HEK293T (cell line): ENCODE results near the gene MSMO1.
A peak's percentile ranks its signal among the peaks of the same experiment; 100 is the strongest.

ENCODE experiments used
- CTCF ChIA-PET: fragments of 350-600 bp; formaldehyde crosslinking; extraction: SDS; loops from one replicate; lab custom pipeline; 2021; ENCODE audit warnings: antibody characterized with exemption, inconsistent platforms; lab: Yijun Ruan, JAX
- POLR2A ChIA-PET: fragments of 350-600 bp; formaldehyde crosslinking; extraction: SDS; loops from one replicate; lab custom pipeline; 2020; ENCODE audit warnings: antibody characterized with exemption, inconsistent platforms; lab: Yijun Ruan, JAX
- DNase-seq: peaks from one replicate; pipeline ENCODE4 v3.0.0; 2012; ENCODE audit warnings: mixed read lengths; ENCODE audit errors: extremely low spot score
- ARNT ChIP-seq: fragments of 450-650 bp; IDR thresholded peaks from 2 replicates; pipeline ENCODE4 v1.6.1; 2017; ENCODE audit warnings: mild to moderate bottlenecking
- BHLHE40 ChIP-seq: fragments of 450-650 bp; IDR thresholded peaks from 2 replicates; pipeline ENCODE4 v1.6.1; 2016; ENCODE audit warnings: mild to moderate bottlenecking, moderate library complexity, borderline replicate concordance
- CTBP1 ChIP-seq: fragments of 450-650 bp; IDR thresholded peaks from 2 replicates; pipeline ENCODE4 v1.6.1; 2016; ENCODE audit warnings: borderline replicate concordance
- ELF4 ChIP-seq: fragments of 450-650 bp; IDR thresholded peaks from 2 replicates; pipeline ENCODE4 v1.6.1; 2017; ENCODE audit warnings: antibody characterized with exemption
- FOXA1 ChIP-seq: fragments of 450-650 bp; IDR thresholded peaks from 2 replicates; pipeline ENCODE4 v1.6.1; 2016; ENCODE audit warnings: mild to moderate bottlenecking
- FOXK2 ChIP-seq: fragments of 450-650 bp; IDR thresholded peaks from 2 replicates; pipeline ENCODE4 v1.6.1; 2016; ENCODE audit warnings: mild to moderate bottlenecking
- FOXM1 ChIP-seq: fragments of 450-650 bp; IDR thresholded peaks from 2 replicates; pipeline ENCODE4 v1.6.1; 2017; ENCODE audit warnings: mild to moderate bottlenecking, borderline replicate concordance
- HDGF ChIP-seq: fragments of 450-650 bp; IDR thresholded peaks from 2 replicates; pipeline ENCODE4 v1.6.1; 2017; ENCODE audit warnings: antibody characterized with exemption, borderline replicate concordance
- L3MBTL2 ChIP-seq: fragments of 450-650 bp; conservative IDR thresholded peaks from 2 replicates; pipeline ENCODE4 v1.6.1; 2016; ENCODE audit warnings: mild to moderate bottlenecking
- LEF1 ChIP-seq: fragments of 450-650 bp; IDR thresholded peaks from 2 replicates; pipeline ENCODE4 v1.6.1; 2017; ENCODE audit warnings: mild to moderate bottlenecking, borderline replicate concordance
- NFRKB ChIP-seq: fragments of 450-650 bp; IDR thresholded peaks from 2 replicates; pipeline ENCODE4 v1.6.1; 2016; ENCODE audit warnings: mild to moderate bottlenecking, moderate library complexity
- SP1 ChIP-seq: fragments of 450-650 bp; IDR thresholded peaks from 2 replicates; pipeline ENCODE4 v1.6.1; 2017
- SUZ12 ChIP-seq: fragments of 450-650 bp; IDR thresholded peaks from 2 replicates; pipeline ENCODE4 v1.6.1; 2016; ENCODE audit warnings: mild to moderate bottlenecking
- TARDBP ChIP-seq: fragments of 450-650 bp; IDR thresholded peaks from 2 replicates; pipeline ENCODE4 v1.6.1; 2016
- ZNF384 ChIP-seq: fragments of 450-650 bp; IDR thresholded peaks from 2 replicates; pipeline ENCODE4 v1.6.1; 2016
- TF ChIP-seq, protein P1 (sequence below): fragments of 450-650 bp; IDR thresholded peaks from 2 replicates; pipeline ENCODE4 v1.6.1; 2016

The MSMO1 gene

GRCh38 chr4:165293061-165293460 lies 34.4 kb upstream of the MSMO1 start:
- POLR2A ChIA-PET, result no interaction called here
- no peak for DNase-seq
- CTCF ChIA-PET, result no interaction called here
- TF ChIP-seq FOXK2, result no peak
- TF ChIP-seq FOXA1, result no peak
- TF ChIP-seq FOXM1, result no peak
- no peak for TF ChIP-seq CTBP1
- TF ChIP-seq HDGF, result no peak
- TF ChIP-seq, protein P1, sequence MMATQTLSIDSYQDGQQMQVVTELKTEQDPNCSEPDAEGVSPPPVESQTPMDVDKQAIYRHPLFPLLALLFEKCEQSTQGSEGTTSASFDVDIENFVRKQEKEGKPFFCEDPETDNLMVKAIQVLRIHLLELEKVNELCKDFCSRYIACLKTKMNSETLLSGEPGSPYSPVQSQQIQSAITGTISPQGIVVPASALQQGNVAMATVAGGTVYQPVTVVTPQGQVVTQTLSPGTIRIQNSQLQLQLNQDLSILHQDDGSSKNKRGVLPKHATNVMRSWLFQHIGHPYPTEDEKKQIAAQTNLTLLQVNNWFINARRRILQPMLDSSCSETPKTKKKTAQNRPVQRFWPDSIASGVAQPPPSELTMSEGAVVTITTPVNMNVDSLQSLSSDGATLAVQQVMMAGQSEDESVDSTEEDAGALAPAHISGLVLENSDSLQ, result no peak
- TF ChIP-seq ARNT, result no peak
- no peak for TF ChIP-seq L3MBTL2
- no peak for TF ChIP-seq TARDBP
- no peak for TF ChIP-seq LEF1

- TF ChIP-seq, protein P1, result no peak
- no peak for DNase-seq
- ChIA-PET POLR2A (no interaction called here), CTCF (interaction anchor here (0.6 kb wide), 1 partner anchor 209 kb away, joined by 3 read pairs; no protein-coding TSS in a partner anchor)
These were observed 33.4 kb upstream of the MSMO1 start for GRCh38 chr4:165293927-165294649.

- ChIA-PET CTCF (interaction anchor here (0.6 kb wide), 1 partner anchor 208 kb away, joined by 3 read pairs; no protein-coding TSS in a partner anchor), POLR2A (no interaction called here)
- no peak for DNase-seq
- TF ChIP-seq NFRKB (no peak), BHLHE40 (no peak), FOXA1 (no peak), SUZ12 (no peak), ARNT (no peak), FOXM1 (no peak), L3MBTL2 (no peak), ZNF384 (no peak), ELF4 (no peak)
- TF ChIP-seq, protein P1, result no peak
These were observed 32.6 kb upstream of the MSMO1 start for GRCh38 chr4:165294907-165295306.

GRCh38 chr4:165297626-165298025 lies 29.8 kb upstream of the MSMO1 start:
- TF ChIP-seq HDGF, result no peak
- TF ChIP-seq SUZ12, result no peak
- TF ChIP-seq FOXA1, result no peak
- TF ChIP-seq NFRKB, result no peak
- no peak for TF ChIP-seq BHLHE40
- no peak for TF ChIP-seq SP1
- TF ChIP-seq LEF1, result no peak
- TF ChIP-seq CTBP1, result no peak
- TF ChIP-seq ELF4, result no peak
- TF ChIP-seq, protein P1, result no peak
- no peak for TF ChIP-seq ARNT
- TF ChIP-seq FOXM1, result no peak
- no peak for TF ChIP-seq ZNF384
- TF ChIP-seq L3MBTL2, result no peak
- TF ChIP-seq TARDBP, result no peak
- TF ChIP-seq FOXK2, result no peak
- POLR2A ChIA-PET, result no interaction called here
- no peak for DNase-seq
- CTCF ChIA-PET, result interaction anchor here (0.6 kb wide), 1 partner anchor 8 kb away, joined by 3 read pairs; no protein-coding TSS in a partner anchor

DNA sequence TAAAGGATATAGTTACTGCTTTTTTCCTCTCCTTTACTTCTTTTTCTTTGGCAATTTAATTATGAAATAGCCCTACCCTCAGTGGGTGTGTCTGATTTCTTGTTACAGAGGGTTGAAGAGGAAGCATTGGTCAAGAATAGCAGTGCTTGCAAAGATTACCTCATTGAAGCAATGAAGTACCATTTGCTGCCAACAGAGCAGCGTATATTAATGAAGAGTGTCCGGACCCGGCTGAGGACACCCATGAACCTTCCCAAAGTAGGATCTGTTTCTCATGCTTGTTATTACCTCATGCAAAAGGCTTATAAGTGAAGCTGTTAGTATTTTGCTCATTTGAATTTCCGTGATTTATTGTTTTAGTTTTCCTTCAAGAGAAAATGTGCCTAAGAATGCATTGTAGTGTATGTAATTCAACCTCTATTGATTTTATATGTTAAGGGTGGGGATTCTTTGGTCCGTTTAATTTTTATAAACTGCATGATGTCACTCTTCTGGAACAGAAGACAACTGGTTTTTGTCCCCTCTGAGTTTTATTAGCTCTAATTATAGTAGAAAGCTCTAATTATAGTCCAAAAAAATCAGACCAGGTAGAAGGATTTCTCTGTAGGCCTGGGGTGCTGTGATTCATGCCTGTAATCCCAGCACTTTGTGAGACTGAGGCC lies 27.9 kb upstream of the MSMO1 start:
- DNase-seq, result peak; percentile 11
- no peak for TF ChIP-seq ELF4
- no peak for TF ChIP-seq L3MBTL2
- TF ChIP-seq FOXK2, result no peak
- TF ChIP-seq HDGF, result no peak
- TF ChIP-seq BHLHE40, result no peak
- TF ChIP-seq, protein P1, result no peak
- no peak for TF ChIP-seq SP1
- TF ChIP-seq ARNT, result no peak
- no peak for TF ChIP-seq SUZ12
- ChIA-PET POLR2A (no interaction called here), CTCF (no interaction called here)
